Iris pigment epithelial cell (primary cell): ENCODE results near the gene IL13RA1.
A peak's percentile ranks its signal among the peaks of the same experiment; 100 is the strongest.
"Not testable (repeated sequence)": the region's sequence is repeated elsewhere in the genome, so short reads cannot be mapped to it uniquely, and the experiment has no call there.

Experiments used
- DNase-seq: peaks from one replicate; pipeline ENCODE4 v3.0.0-alpha.2; 2011; ENCODE audit warnings: low read depth

The IL13RA1 gene

GRCh38 chrX:118780509-118780908, 53.1 kb downstream of the IL13RA1 start:
- no peak for DNase-seq

GRCh38 chrX:118780911-118781310, 53.5 kb downstream of the IL13RA1 start:
- DNase-seq: peak; percentile 11

GRCh38 chrX:118795528-118796280, 68.3 kb downstream of the IL13RA1 start:
- peak; percentile 10 for DNase-seq

GRCh38 chrX:118802857-118803256, 75.5 kb downstream of the IL13RA1 start:
- DNase-seq: peak; percentile 69

- peak; percentile 52 for DNase-seq
Observed at GRCh38 chrX:118807151-118808017, 80.0 kb downstream of the IL13RA1 start.

GRCh38 chrX:118817257-118817656, 89.9 kb downstream of the IL13RA1 start:
- DNase-seq: not testable (repeated sequence)

- DNase-seq: peak; percentile 52
Observed at GRCh38 chrX:118823263-118824172, 96.1 kb downstream of the IL13RA1 start, which contains the start of gene ZCCHC12. ZCCHC12 (plus strand) TSS chrX:118823824; CDS start chrX:118825245, 1,421 bp downstream.

- no peak for DNase-seq
Observed at GRCh38 chrX:118824173-118824730, 96.8 kb downstream of the IL13RA1 start.

GRCh38 chrX:118825227-118825626, 97.8 kb downstream of the IL13RA1 start:
- DNase-seq: no peak

GRCh38 chrX:118839334-118839958, 112.0 kb downstream of the IL13RA1 start:
- DNase-seq: peak; percentile 31
